MCF 10A (cell line): ENCODE data around the gene RASSF5. TPM values are rescaled to one million over a fixed set of nuclear protein-coding genes. Genes with fewer than 3 reads are reported as not detected.

Source experiments
- BruUV-seq: library from RNA; stranded (reverse); fragments of 400-500 nt; replicated peaks from 2 replicates; lab custom pipeline; 2021; lab: Mats Ljungman, UMichigan
- CTCF ChIA-PET: fragments of 300-600 bp; sonication (Branson Sonifier 250); formaldehyde crosslinking; extraction: SDS; loops from one replicate; lab custom pipeline; 2021; ENCODE audit warnings: antibody characterized with exemption, inconsistent platforms; lab: Yijun Ruan, JAX
- POLR2A ChIA-PET: fragments of 300-600, 350-650 bp; sonication (Branson Sonifier 250); formaldehyde crosslinking; extraction: SDS; loops from one replicate; lab custom pipeline; 2020; ENCODE audit warnings: antibody characterized with exemption, inconsistent platforms; lab: Yijun Ruan, JAX
- DNase-seq: peaks from one replicate; pipeline ENCODE4 v3.0.0-alpha.2; 2018; ENCODE audit not compliant: unreplicated experiment
- H3K27ac Mint-ChIP-seq: one replicate; pipeline ENCODE4 v1.8.0; 2022; ENCODE audit warnings: mild to moderate bottlenecking, low read depth, mixed read lengths; ENCODE audit not compliant: unreplicated experiment
- H3K27me3 Mint-ChIP-seq: one replicate; pipeline ENCODE4 v1.8.0; 2022; ENCODE audit warnings: mixed read lengths; ENCODE audit not compliant: insufficient read depth, unreplicated experiment
- H3K36me3 Mint-ChIP-seq: one replicate; pipeline ENCODE4 v1.8.0; 2022; ENCODE audit warnings: mild to moderate bottlenecking, moderate library complexity, mixed read lengths; ENCODE audit not compliant: insufficient read depth, unreplicated experiment
- H3K4me1 Mint-ChIP-seq: one replicate; pipeline ENCODE4 v1.8.0; 2022; ENCODE audit warnings: mixed read lengths; ENCODE audit not compliant: insufficient read depth, unreplicated experiment
- H3K4me3 Mint-ChIP-seq: one replicate; pipeline ENCODE4 v1.8.0; 2022; ENCODE audit warnings: mild to moderate bottlenecking, moderate library complexity, mixed read lengths; ENCODE audit not compliant: unreplicated experiment
- H3K9me3 Mint-ChIP-seq: one replicate; pipeline ENCODE4 v1.8.0; 2022; ENCODE audit warnings: mixed read lengths; ENCODE audit not compliant: unreplicated experiment
- intact Hi-C: fragments of 100-400 bp; cut with micrococcal nuclease; formaldehyde crosslinking; loops from 2 replicates; pipeline ENCODE4 v1.14.1; 2022
- total RNA-seq: library from RNA; stranded (reverse); gene quantifications from 2 replicates; pipeline ENCODE4 v1.2.3, GENCODE V29; 2022
- TF ChIP-seq, protein P1 (sequence below): fragments of 200-600 bp; IDR thresholded peaks from one replicate; pipeline ENCODE4 v1.8.0; 2022; ENCODE audit warnings: antibody characterized with exemption, mild to moderate bottlenecking; ENCODE audit not compliant: unreplicated experiment

The RASSF5 gene
- total RNA-seq, 1 experiment from 2014 or later, result 8.3 TPM

DNA sequence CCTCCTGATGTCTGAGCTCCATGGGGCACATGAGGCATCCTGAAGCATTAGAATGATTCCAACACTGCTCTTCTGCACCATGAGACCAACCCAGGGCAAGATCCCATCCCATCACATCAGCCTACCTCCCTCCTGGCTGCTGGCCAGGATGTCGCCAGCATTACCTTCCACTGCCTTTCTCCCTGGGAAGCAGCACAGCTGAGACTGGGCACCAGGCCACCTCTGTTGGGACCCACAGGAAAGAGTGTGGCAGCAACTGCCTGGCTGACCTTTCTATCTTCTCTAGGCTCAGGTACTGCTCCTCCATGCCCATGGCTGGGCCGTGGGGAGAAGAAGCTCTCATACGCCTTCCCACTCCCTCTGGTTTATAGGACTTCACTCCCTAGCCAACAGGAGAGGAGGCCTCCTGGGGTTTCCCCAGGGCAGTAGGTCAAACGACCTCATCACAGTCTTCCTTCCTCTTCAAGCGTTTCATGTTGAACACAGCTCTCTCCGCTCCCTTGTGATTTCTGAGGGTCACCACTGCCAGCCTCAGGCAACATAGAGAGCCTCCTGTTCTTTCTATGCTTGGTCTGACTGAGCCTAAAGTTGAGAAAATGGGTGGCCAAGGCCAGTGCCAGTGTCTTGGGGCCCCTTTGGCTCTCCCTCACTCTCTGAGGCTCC, 11.1 kb upstream of the RASSF5 start:
- Mint-ChIP-seq H3K4me3 (no peak overlapping the region), H3K27ac (no peak overlapping the region), H3K36me3 (peaks cover 7% of the 10 kb centered on the region), H3K9me3 (no peaks in the 10 kb centered on the region), H3K27me3 (no peaks in the 10 kb centered on the region), H3K4me1 (peaks cover 15% of the 10 kb centered on the region)
- POLR2A ChIA-PET, result interaction anchor here (1.0 to 2.9 kb wide), 4 partner anchors 7 to 17 kb away, joined by 4 to 7 read pairs (median 5); partner anchors contain the start of gene RASSF5
- intact Hi-C loops, result no loop called here
- BruUV-seq, result no TSS peak
- CTCF ChIA-PET, result interaction anchor here (0.5 to 21.4 kb wide), 11 partner anchors 6 to 1103 kb away, joined by 3 to 851 read pairs (median 4); partner anchors contain the start of gene RASSF5
- TF ChIP-seq, protein P1, sequence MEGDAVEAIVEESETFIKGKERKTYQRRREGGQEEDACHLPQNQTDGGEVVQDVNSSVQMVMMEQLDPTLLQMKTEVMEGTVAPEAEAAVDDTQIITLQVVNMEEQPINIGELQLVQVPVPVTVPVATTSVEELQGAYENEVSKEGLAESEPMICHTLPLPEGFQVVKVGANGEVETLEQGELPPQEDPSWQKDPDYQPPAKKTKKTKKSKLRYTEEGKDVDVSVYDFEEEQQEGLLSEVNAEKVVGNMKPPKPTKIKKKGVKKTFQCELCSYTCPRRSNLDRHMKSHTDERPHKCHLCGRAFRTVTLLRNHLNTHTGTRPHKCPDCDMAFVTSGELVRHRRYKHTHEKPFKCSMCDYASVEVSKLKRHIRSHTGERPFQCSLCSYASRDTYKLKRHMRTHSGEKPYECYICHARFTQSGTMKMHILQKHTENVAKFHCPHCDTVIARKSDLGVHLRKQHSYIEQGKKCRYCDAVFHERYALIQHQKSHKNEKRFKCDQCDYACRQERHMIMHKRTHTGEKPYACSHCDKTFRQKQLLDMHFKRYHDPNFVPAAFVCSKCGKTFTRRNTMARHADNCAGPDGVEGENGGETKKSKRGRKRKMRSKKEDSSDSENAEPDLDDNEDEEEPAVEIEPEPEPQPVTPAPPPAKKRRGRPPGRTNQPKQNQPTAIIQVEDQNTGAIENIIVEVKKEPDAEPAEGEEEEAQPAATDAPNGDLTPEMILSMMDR, result no peak
- DNase-seq, result no peak

DNA sequence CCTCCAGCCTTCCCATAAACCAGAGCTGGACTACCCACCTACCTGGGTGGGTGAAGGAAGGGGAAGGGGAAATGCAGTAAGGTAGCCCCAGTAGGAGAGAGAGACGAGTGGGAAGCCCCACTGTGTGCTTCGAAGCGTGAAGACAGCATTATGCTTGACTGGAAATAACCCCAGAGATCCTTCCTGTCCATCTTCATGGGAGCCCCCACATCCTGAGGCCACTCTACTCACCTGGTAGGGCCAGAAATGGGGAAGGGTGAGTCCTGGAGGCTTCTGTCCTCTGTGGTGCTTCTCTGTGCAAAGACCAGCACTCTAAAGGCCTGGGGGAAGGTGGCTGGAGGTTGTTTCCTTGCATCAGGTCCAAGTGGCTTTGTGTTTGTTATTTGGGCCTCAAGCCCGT, 10.0 kb upstream of the RASSF5 start:
- H3K27ac Mint-ChIP-seq, result no peak overlapping the region
- H3K9me3 Mint-ChIP-seq, result no peaks in the 10 kb centered on the region
- H3K4me1 Mint-ChIP-seq, result peaks cover 17% of the 10 kb centered on the region
- H3K27me3 Mint-ChIP-seq, result no peaks in the 10 kb centered on the region
- BruUV-seq, result no TSS peak
- no peaks in the 10 kb centered on the region for H3K36me3 Mint-ChIP-seq
- intact Hi-C loops, result no loop called here
- TF ChIP-seq, protein P1, result no peak
- no peak for DNase-seq
- ChIA-PET CTCF (interaction anchor here (0.6 to 21.4 kb wide), 8 partner anchors 5 to 1319 kb away, joined by 3 to 851 read pairs (median 60); no protein-coding TSS in a partner anchor), POLR2A (interaction anchor here (1.3 to 2.9 kb wide), 2 partner anchors 12 to 16 kb away, joined by 5 to 7 read pairs; no protein-coding TSS in a partner anchor)
- H3K4me3 Mint-ChIP-seq, result no peak overlapping the region

DNA sequence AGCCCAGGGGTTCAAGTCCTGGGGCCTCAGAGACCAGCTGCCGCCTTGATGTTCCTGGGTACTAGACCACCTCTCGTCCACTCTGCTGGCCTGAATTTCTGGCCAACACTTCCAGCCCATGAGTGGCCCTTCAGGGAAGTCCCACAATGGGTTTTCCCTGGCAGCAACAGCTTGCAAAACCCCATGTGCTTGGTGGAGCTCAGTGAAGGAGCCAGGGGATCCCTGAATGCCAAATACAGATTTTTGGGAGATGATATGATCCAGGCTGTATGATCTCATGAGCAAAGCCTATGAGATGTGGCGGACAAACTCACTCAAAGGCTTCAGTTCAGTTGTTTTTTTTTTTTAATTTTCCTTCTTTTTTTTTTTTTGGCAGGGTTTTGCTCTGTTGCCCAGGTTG, 9.6 kb upstream of the RASSF5 start:
- intact Hi-C loops, result no loop called here
- H3K27me3 Mint-ChIP-seq, result no peaks in the 10 kb centered on the region
- CTCF ChIA-PET, result interaction anchor here (0.6 to 21.4 kb wide), 10 partner anchors 5 to 1320 kb away, joined by 3 to 851 read pairs (median 4); no protein-coding TSS in a partner anchor
- H3K9me3 Mint-ChIP-seq, result no peaks in the 10 kb centered on the region
- no TSS peak for BruUV-seq
- H3K36me3 Mint-ChIP-seq, result no peaks in the 10 kb centered on the region
- peaks cover 19% of the 10 kb centered on the region for H3K4me1 Mint-ChIP-seq
- TF ChIP-seq, protein P1, result no peak
- H3K4me3 Mint-ChIP-seq, result no peak overlapping the region
- POLR2A ChIA-PET, result interaction anchor here (0.7 to 2.9 kb wide), 5 partner anchors 8 to 114 kb away, joined by 3 to 9 read pairs (median 6); partner anchors contain the start of gene EIF2D
- no peak overlapping the region for H3K27ac Mint-ChIP-seq
- no peak for DNase-seq

DNA sequence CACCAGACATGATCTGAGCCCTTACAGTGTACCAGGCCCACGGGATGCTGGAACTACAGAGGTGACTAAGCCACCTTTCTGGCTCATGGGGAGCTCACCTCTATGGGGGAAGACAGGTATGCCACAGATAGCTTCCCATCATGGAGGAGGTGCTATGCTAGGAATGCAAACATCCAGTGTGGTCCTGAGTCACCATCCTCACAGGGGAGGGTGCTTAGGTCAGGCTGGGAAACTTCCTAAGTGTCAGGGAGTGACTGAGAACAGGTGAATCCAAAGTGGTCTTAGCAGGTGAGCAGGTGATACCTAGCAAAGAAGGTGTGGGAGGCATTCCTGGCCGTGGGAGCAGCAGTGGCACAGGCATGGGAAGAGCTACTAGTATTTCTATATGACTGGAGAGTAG, 8.6 kb upstream of the RASSF5 start:
- no peaks in the 10 kb centered on the region for H3K27me3 Mint-ChIP-seq
- H3K4me3 Mint-ChIP-seq, result no peak overlapping the region
- no peak overlapping the region for H3K27ac Mint-ChIP-seq
- intact Hi-C loops, result no loop called here
- no peaks in the 10 kb centered on the region for H3K36me3 Mint-ChIP-seq
- POLR2A ChIA-PET, result interaction anchor here (0.6 to 2.9 kb wide), 6 partner anchors 9 to 550 kb away, joined by 3 to 9 read pairs (median 6); partner anchors contain the start of gene EIF2D
- H3K4me1 Mint-ChIP-seq, result peaks cover 28% of the 10 kb centered on the region
- BruUV-seq, result no TSS peak
- DNase-seq, result no peak
- no peaks in the 10 kb centered on the region for H3K9me3 Mint-ChIP-seq
- TF ChIP-seq, protein P1, result no peak
- CTCF ChIA-PET, result interaction anchor here (0.7 to 21.4 kb wide), 13 partner anchors 6 to 478 kb away, joined by 3 to 851 read pairs (median 4); partner anchors contain the start of gene IKBKE
